HepG2 (cell line): ENCODE measurements around the gene ATP13A1. TPM values are rescaled to one million over a fixed set of nuclear protein-coding genes. Genes with fewer than 3 reads are reported as not detected.

Source experiments
- FOXA1 ChIP-seq, 2 experiments: fragments of 450-650 bp in 1 of 2; sonication (generic) in 1 of 2; formaldehyde crosslinking in 1 of 2; IDR thresholded peaks; 2 replicates each; pipeline versions ENCODE4 v1.4.0 to v1.6.1; 2016 to 2020; ENCODE audit warnings: missing genetic modification reagents in 1 of 2
- KLF16 ChIP-seq, 2 experiments: sonication (generic) in 1 of 2; formaldehyde crosslinking in 1 of 2; IDR thresholded peaks; 2 replicates each; pipeline versions ENCODE4 v1.6.1 to v1.8.0; 2016 to 2023; ENCODE audit warnings: missing genetic modification reagents in 2 of 2, missing compliant biosample characterization in 1 of 2
- MAZ ChIP-seq, 2 experiments: sonication (generic) in 1 of 2; formaldehyde crosslinking in 1 of 2; IDR thresholded peaks; 2 replicates each; pipeline versions ENCODE4 v1.5.0 to v1.6.1; 2012 to 2020; ENCODE audit warnings: low read depth in 2 of 2, mild to moderate bottlenecking in 2 of 2, borderline replicate concordance in 1 of 2, improper control_type of control experiment in 1 of 2, low read length in 1 of 2, missing genetic modification reagents in 1 of 2, moderate library complexity in 1 of 2
- TSC22D2 ChIP-seq: sonication (generic); formaldehyde crosslinking; IDR thresholded peaks from 2 replicates; pipeline ENCODE4 v1.5.1; 2020; ENCODE audit warnings: missing genetic modification reagents, mild to moderate bottlenecking, borderline replicate concordance
- ZC3H13 ChIP-seq: sonication (generic); formaldehyde crosslinking; IDR thresholded peaks from 2 replicates; pipeline ENCODE4 v1.8.1; 2023; ENCODE audit warnings: mild to moderate bottlenecking, missing genetic modification reagents, moderate library complexity
- ZNF143 ChIP-seq: sonication (generic); formaldehyde crosslinking; IDR thresholded peaks from 2 replicates; pipeline ENCODE4 v1.4.0; 2020; ENCODE audit warnings: missing genetic modification reagents
- ZNF556 ChIP-seq: sonication (generic); formaldehyde crosslinking; IDR thresholded peaks from 2 replicates; pipeline ENCODE4 v1.4.0; 2020; ENCODE audit warnings: mild to moderate bottlenecking, missing genetic modification reagents, borderline replicate concordance
- ZNF570 ChIP-seq: sonication (generic); formaldehyde crosslinking; IDR thresholded peaks from 2 replicates; pipeline ENCODE4 v1.4.0; 2020; ENCODE audit warnings: mild to moderate bottlenecking, missing genetic modification reagents, borderline replicate concordance
- ZNF724P ChIP-seq: sonication (generic); formaldehyde crosslinking; IDR thresholded peaks from 2 replicates; pipeline ENCODE4 v1.8.0; 2022; ENCODE audit warnings: missing genetic modification reagents, borderline replicate concordance
- ZNF747 ChIP-seq: sonication (generic); formaldehyde crosslinking; IDR thresholded peaks from 2 replicates; pipeline ENCODE4 v1.8.1; 2023; ENCODE audit warnings: missing genetic modification reagents, mild to moderate bottlenecking, borderline replicate concordance
- ZNF768 ChIP-seq: sonication (generic); formaldehyde crosslinking; IDR thresholded peaks from 2 replicates; pipeline ENCODE4 v1.4.0; 2020; ENCODE audit warnings: missing genetic modification reagents
- ZNF839 ChIP-seq: sonication (generic); formaldehyde crosslinking; IDR thresholded peaks from 2 replicates; pipeline ENCODE4 v1.4.0; 2020; ENCODE audit warnings: missing genetic modification reagents, mild to moderate bottlenecking, borderline replicate concordance
- ZNF850 ChIP-seq: sonication (generic); formaldehyde crosslinking; conservative IDR thresholded peaks from 2 replicates; pipeline ENCODE4 v1.9.0; 2021; ENCODE audit warnings: mild to moderate bottlenecking, missing genetic modification reagents
- polyA plus RNA-seq, 8 experiments: library from polyadenylated mRNA; depleted of rRNA in 3 of 8; stranded (reverse) in 7 of 8; unstranded in 1 of 8; fragments of >200 nt; fragmentation: Illumina TruSeq in 4 of 8; extraction: Trizol in 4 of 8; gene quantifications; 2 replicates each; pipeline versions ENCODE4 v1.2.1 to v1.2.3, GENCODE V29; 2011 to 2016; ENCODE audit warnings: low read depth in 4 of 8, missing spikeins in 1 of 8, mixed read lengths in 1 of 8; ENCODE audit not compliant: insufficient read depth in 1 of 8
- total RNA-seq, 5 experiments: library from RNA; depleted of rRNA; stranded (reverse); fragments of >200 nt; fragmentation: Illumina TruSeq; extraction: Trizol; gene quantifications; 2 replicates each; pipeline ENCODE4 v1.2.3, GENCODE V29; 2016; ENCODE audit warnings: low read depth in 1 of 5
- TF ChIP-seq, protein P1 (sequence below): sonication (generic); formaldehyde crosslinking; IDR thresholded peaks from 2 replicates; pipeline ENCODE4 v1.9.0; 2021; ENCODE audit warnings: missing genetic modification reagents, mild to moderate bottlenecking, borderline replicate concordance
- TF ChIP-seq, protein P2 (sequence below): sonication (generic); formaldehyde crosslinking; IDR thresholded peaks from 2 replicates; pipeline ENCODE4; 2020; ENCODE audit warnings: missing genetic modification reagents, mild to moderate bottlenecking, borderline replicate concordance
- TF ChIP-seq, protein P3 (sequence below): sonication (generic); formaldehyde crosslinking; IDR thresholded peaks from 2 replicates; pipeline ENCODE4 v1.4.0; 2020; ENCODE audit warnings: missing genetic modification reagents

Gene ATP13A1
- total and polyA plus RNA-seq, 2 of the 13 experiments (the other 11 are each of a cell fraction or from before 2014, with no cell fraction given), result 23.2 to 41.7 TPM

DNA sequence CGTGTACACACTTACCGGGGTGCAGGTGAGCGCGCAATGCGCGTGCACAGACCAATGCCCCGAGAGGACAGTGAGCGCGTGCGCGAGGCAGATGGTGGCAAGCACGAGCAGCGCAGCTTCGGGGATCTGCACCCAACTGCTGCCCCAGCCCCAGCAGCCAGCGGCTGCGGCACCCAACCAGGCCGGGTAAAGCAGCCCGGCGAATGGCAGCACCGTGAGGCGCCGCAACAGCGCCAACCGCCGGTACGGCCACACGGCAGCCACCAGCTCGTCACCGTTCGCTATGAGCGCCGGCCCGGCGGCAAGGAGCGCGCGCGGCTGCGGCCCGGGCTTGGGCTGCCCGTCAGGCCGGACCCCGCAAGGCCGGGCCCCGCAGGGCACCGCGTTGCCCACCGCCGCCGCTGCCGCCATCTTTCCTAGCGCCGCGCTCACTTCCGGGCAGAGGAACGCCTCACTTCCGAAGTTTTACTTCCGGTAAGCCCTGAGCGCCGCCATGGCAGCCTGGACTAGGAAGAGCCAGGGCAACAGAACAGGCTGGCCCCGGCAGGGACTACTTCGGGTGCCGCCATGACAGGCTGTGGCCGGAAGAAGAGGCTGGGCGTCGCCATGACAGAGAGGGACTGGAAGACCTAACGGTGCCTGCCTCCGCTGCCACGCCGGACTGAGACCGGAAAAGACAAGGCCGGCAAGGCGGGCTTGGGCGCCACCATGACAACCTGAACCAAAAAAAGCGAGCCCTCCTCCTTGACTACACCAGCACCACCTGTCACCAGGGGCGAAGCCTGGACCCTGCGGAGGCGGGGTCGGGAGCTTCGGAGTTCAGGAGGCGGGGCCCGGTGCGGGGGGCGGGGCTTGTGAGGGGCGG lies at the start of gene ATP13A1 (continued):
- TF ChIP-seq ZNF724P (CRISPR knock-in tag), result 0 out of 2 replicates have a peak, but pooled peaks have one; percentile 1
- TF ChIP-seq, protein P1, sequence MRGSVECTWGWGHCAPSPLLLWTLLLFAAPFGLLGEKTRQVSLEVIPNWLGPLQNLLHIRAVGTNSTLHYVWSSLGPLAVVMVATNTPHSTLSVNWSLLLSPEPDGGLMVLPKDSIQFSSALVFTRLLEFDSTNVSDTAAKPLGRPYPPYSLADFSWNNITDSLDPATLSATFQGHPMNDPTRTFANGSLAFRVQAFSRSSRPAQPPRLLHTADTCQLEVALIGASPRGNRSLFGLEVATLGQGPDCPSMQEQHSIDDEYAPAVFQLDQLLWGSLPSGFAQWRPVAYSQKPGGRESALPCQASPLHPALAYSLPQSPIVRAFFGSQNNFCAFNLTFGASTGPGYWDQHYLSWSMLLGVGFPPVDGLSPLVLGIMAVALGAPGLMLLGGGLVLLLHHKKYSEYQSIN, result no peak
- TF ChIP-seq TSC22D2 (CRISPR knock-in tag), result no peak
- TF ChIP-seq, protein P2, sequence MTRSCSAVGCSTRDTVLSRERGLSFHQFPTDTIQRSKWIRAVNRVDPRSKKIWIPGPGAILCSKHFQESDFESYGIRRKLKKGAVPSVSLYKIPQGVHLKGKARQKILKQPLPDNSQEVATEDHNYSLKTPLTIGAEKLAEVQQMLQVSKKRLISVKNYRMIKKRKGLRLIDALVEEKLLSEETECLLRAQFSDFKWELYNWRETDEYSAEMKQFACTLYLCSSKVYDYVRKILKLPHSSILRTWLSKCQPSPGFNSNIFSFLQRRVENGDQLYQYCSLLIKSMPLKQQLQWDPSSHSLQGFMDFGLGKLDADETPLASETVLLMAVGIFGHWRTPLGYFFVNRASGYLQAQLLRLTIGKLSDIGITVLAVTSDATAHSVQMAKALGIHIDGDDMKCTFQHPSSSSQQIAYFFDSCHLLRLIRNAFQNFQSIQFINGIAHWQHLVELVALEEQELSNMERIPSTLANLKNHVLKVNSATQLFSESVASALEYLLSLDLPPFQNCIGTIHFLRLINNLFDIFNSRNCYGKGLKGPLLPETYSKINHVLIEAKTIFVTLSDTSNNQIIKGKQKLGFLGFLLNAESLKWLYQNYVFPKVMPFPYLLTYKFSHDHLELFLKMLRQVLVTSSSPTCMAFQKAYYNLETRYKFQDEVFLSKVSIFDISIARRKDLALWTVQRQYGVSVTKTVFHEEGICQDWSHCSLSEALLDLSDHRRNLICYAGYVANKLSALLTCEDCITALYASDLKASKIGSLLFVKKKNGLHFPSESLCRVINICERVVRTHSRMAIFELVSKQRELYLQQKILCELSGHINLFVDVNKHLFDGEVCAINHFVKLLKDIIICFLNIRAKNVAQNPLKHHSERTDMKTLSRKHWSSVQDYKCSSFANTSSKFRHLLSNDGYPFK (CRISPR knock-in tag), result peak; percentile 95
- TF ChIP-seq ZC3H13 (CRISPR knock-in tag), result 0 out of 2 replicates have a peak, but pooled peaks have one; percentile 37
- TF ChIP-seq KLF16 (CRISPR knock-in tag; IDR thresholded peaks at IDR 0.05), result peak in 1 of 2 experiments; percentile 56; a peak in 1 of 4 replicates
- 0 out of 2 replicates have a peak, but pooled peaks have one; percentile 16 for TF ChIP-seq MAZ (IDR thresholded peaks at IDR 0.05; ENCODE audit: borderline replicate concordance, low read depth, low read length)
- peak; percentile 84 for TF ChIP-seq MAZ (CRISPR knock-in tag; IDR thresholded peaks at IDR 0.05; ENCODE audit: low read depth)
- no peak for TF ChIP-seq ZNF570
- no peak for TF ChIP-seq FOXA1 (IDR thresholded peaks at IDR 0.05)
- TF ChIP-seq FOXA1 (CRISPR knock-in tag; IDR thresholded peaks at IDR 0.05), result 0 out of 2 replicates have a peak, but pooled peaks have one; percentile 14
- no peak for TF ChIP-seq ZNF850 (CRISPR knock-in tag)
- no peak for TF ChIP-seq ZNF556 (CRISPR knock-in tag)
- TF ChIP-seq, protein P3, sequence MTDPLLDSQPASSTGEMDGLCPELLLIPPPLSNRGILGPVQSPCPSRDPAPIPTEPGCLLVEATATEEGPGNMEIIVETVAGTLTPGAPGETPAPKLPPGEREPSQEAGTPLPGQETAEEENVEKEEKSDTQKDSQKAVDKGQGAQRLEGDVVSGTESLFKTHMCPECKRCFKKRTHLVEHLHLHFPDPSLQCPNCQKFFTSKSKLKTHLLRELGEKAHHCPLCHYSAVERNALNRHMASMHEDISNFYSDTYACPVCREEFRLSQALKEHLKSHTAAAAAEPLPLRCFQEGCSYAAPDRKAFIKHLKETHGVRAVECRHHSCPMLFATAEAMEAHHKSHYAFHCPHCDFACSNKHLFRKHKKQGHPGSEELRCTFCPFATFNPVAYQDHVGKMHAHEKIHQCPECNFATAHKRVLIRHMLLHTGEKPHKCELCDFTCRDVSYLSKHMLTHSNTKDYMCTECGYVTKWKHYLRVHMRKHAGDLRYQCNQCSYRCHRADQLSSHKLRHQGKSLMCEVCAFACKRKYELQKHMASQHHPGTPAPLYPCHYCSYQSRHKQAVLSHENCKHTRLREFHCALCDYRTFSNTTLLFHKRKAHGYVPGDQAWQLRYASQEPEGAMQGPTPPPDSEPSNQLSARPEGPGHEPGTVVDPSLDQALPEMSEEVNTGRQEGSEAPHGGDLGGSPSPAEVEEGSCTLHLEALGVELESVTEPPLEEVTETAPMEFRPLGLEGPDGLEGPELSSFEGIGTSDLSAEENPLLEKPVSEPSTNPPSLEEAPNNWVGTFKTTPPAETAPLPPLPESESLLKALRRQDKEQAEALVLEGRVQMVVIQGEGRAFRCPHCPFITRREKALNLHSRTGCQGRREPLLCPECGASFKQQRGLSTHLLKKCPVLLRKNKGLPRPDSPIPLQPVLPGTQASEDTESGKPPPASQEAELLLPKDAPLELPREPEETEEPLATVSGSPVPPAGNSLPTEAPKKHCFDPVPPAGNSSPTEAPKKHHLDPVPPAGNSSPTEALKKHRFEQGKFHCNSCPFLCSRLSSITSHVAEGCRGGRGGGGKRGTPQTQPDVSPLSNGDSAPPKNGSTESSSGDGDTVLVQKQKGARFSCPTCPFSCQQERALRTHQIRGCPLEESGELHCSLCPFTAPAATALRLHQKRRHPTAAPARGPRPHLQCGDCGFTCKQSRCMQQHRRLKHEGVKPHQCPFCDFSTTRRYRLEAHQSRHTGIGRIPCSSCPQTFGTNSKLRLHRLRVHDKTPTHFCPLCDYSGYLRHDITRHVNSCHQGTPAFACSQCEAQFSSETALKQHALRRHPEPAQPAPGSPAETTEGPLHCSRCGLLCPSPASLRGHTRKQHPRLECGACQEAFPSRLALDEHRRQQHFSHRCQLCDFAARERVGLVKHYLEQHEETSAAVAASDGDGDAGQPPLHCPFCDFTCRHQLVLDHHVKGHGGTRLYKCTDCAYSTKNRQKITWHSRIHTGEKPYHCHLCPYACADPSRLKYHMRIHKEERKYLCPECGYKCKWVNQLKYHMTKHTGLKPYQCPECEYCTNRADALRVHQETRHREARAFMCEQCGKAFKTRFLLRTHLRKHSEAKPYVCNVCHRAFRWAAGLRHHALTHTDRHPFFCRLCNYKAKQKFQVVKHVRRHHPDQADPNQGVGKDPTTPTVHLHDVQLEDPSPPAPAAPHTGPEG (CRISPR knock-in tag), result 0 out of 2 replicates have a peak, but pooled peaks have one; percentile 20
- TF ChIP-seq ZNF768 (CRISPR knock-in tag), result 0 out of 2 replicates have a peak, but pooled peaks have one; percentile 22
- peak; percentile 63; the same call in 1 of the 2 replicates for TF ChIP-seq ZNF747
- peak; percentile 63; the same call in 1 of the 2 replicates for TF ChIP-seq ZNF143
- peak; percentile 71; the same call in 1 of the 2 replicates for TF ChIP-seq ZNF839 (CRISPR knock-in tag)
